ENCODE measurements around the gene MRPL33.
A peak's percentile ranks its signal among the peaks of the same experiment; 100 is the strongest.

MRPL33 gene

GRCh38 chr2:27796791-27797765 lies 25.6 kb downstream of the MRPL33 start:
- Histone ChIP-seq H3K36me3 (ENCODE audit: insufficient read depth, low read length) (no peaks in the 10 kb centered on the region), H3K27ac (no peak overlapping the region), H3K9me3 (ENCODE audit: low read depth, low read length) (no peaks in the 10 kb centered on the region), H3K4me3 (no peak overlapping the region), H3K9ac (ENCODE audit: insufficient read length) (no peak overlapping the region)
- no peak for TF ChIP-seq EZH2 (IDR thresholded peaks at IDR 0.05)
- TF ChIP-seq POLR2AphosphoS5 (IDR thresholded peaks at IDR 0.05; ENCODE audit: borderline replicate concordance, low read depth, low read length), result no peak
- TF ChIP-seq FOXP2 (optimal IDR thresholded peaks at IDR 0.05; ENCODE audit: control extremely low read depth, extremely low read length, insufficient read depth), result no peak
- no peak for DNase-seq (ENCODE audit: low read depth, low spot score)

GRCh38 chr2:27797841-27798240 lies 26.3 kb downstream of the MRPL33 start:
- Histone ChIP-seq H3K4me3 (no peak overlapping the region), H3K9me3 (ENCODE audit: low read depth, low read length) (no peaks in the 10 kb centered on the region), H3K9ac (ENCODE audit: insufficient read length) (no peak overlapping the region), H3K27ac (no peak overlapping the region), H3K36me3 (ENCODE audit: insufficient read depth, low read length) (no peaks in the 10 kb centered on the region)
- DNase-seq (ENCODE audit: low read depth, low spot score), result no peak
- no peak for TF ChIP-seq EZH2 (IDR thresholded peaks at IDR 0.05)
- no peak for TF ChIP-seq POLR2AphosphoS5 (IDR thresholded peaks at IDR 0.05; ENCODE audit: borderline replicate concordance, low read depth, low read length)
- TF ChIP-seq FOXP2 (optimal IDR thresholded peaks at IDR 0.05; ENCODE audit: control extremely low read depth, extremely low read length, insufficient read depth), result no peak

GRCh38 chr2:27798486-27798885 lies 27.0 kb downstream of the MRPL33 start:
- Histone ChIP-seq H3K27ac (no peak overlapping the region), H3K9ac (ENCODE audit: insufficient read length) (no peak overlapping the region), H3K4me3 (no peak overlapping the region), H3K36me3 (ENCODE audit: insufficient read depth, low read length) (no peaks in the 10 kb centered on the region), H3K9me3 (ENCODE audit: low read depth, low read length) (no peaks in the 10 kb centered on the region)
- DNase-seq (ENCODE audit: low read depth, low spot score), result no peak
- no peak for TF ChIP-seq EZH2 (IDR thresholded peaks at IDR 0.05)
- TF ChIP-seq POLR2AphosphoS5 (IDR thresholded peaks at IDR 0.05; ENCODE audit: borderline replicate concordance, low read depth, low read length), result no peak
- no peak for TF ChIP-seq FOXP2 (optimal IDR thresholded peaks at IDR 0.05; ENCODE audit: control extremely low read depth, extremely low read length, insufficient read depth)

GRCh38 chr2:27798948-27799645 lies 27.6 kb downstream of the MRPL33 start:
- Histone ChIP-seq H3K4me3 (no peak overlapping the region), H3K36me3 (ENCODE audit: insufficient read depth, low read length) (no peaks in the 10 kb centered on the region), H3K9me3 (ENCODE audit: low read depth, low read length) (no peaks in the 10 kb centered on the region), H3K27ac (peak overlapping the region; percentile 74), H3K9ac (ENCODE audit: insufficient read length) (no peak overlapping the region)
- TF ChIP-seq FOXP2 (optimal IDR thresholded peaks at IDR 0.05; ENCODE audit: control extremely low read depth, extremely low read length, insufficient read depth) (no peak), POLR2AphosphoS5 (IDR thresholded peaks at IDR 0.05; ENCODE audit: borderline replicate concordance, low read depth, low read length) (no peak), EZH2 (IDR thresholded peaks at IDR 0.05) (no peak)
- DNase-seq (ENCODE audit: low read depth, low spot score), result peak; percentile 45

GRCh38 chr2:27799646-27800010 lies 28.1 kb downstream of the MRPL33 start:
- TF ChIP-seq EZH2 (IDR thresholded peaks at IDR 0.05), result no peak
- TF ChIP-seq FOXP2 (optimal IDR thresholded peaks at IDR 0.05; ENCODE audit: control extremely low read depth, extremely low read length, insufficient read depth), result no peak
- TF ChIP-seq POLR2AphosphoS5 (IDR thresholded peaks at IDR 0.05; ENCODE audit: borderline replicate concordance, low read depth, low read length), result no peak
- no peak overlapping the region for H3K4me3 ChIP-seq
- H3K9me3 ChIP-seq (ENCODE audit: low read depth, low read length), result no peaks in the 10 kb centered on the region
- no peak overlapping the region for H3K9ac ChIP-seq (ENCODE audit: insufficient read length)
- no peak for DNase-seq (ENCODE audit: low read depth, low spot score)
- no peaks in the 10 kb centered on the region for H3K36me3 ChIP-seq (ENCODE audit: insufficient read depth, low read length)
- H3K27ac ChIP-seq, result peak overlapping the region; percentile 74

- DNase-seq (ENCODE audit: low read depth, low spot score), result no peak
Measured at GRCh38 chr2:27800856-27801255, 29.3 kb downstream of the MRPL33 start.

GRCh38 chr2:27802547-27802946 lies 31.0 kb downstream of the MRPL33 start:
- Histone ChIP-seq H3K9ac (ENCODE audit: insufficient read length) (no peak overlapping the region), H3K4me3 (no peak overlapping the region), H3K9me3 (ENCODE audit: low read depth, low read length) (no peaks in the 10 kb centered on the region), H3K36me3 (ENCODE audit: insufficient read depth, low read length) (no peaks in the 10 kb centered on the region), H3K27ac (no peak overlapping the region)
- no peak for DNase-seq (ENCODE audit: low read depth, low spot score)
- TF ChIP-seq POLR2AphosphoS5 (IDR thresholded peaks at IDR 0.05; ENCODE audit: borderline replicate concordance, low read depth, low read length), result no peak
- no peak for TF ChIP-seq FOXP2 (optimal IDR thresholded peaks at IDR 0.05; ENCODE audit: control extremely low read depth, extremely low read length, insufficient read depth)
- TF ChIP-seq EZH2 (IDR thresholded peaks at IDR 0.05), result no peak

More at GRCh38 chr2:27800856-27801255, 29.3 kb downstream of the MRPL33 start:
- no peaks in the 10 kb centered on the region for H3K36me3 ChIP-seq (ENCODE audit: insufficient read depth, low read length)
- no peaks in the 10 kb centered on the region for H3K9me3 ChIP-seq (ENCODE audit: low read depth, low read length)
- H3K27ac ChIP-seq, result no peak overlapping the region
- H3K9ac ChIP-seq (ENCODE audit: insufficient read length), result no peak overlapping the region
- TF ChIP-seq POLR2AphosphoS5 (IDR thresholded peaks at IDR 0.05; ENCODE audit: borderline replicate concordance, low read depth, low read length) (no peak), FOXP2 (optimal IDR thresholded peaks at IDR 0.05; ENCODE audit: control extremely low read depth, extremely low read length, insufficient read depth) (no peak), EZH2 (IDR thresholded peaks at IDR 0.05) (no peak)
- no peak overlapping the region for H3K4me3 ChIP-seq

- H3K27ac ChIP-seq, result no peak overlapping the region
- H3K4me3 ChIP-seq, result no peak overlapping the region
- no peaks in the 10 kb centered on the region for H3K36me3 ChIP-seq (ENCODE audit: insufficient read depth, low read length)
- no peak overlapping the region for H3K9ac ChIP-seq (ENCODE audit: insufficient read length)
- TF ChIP-seq POLR2AphosphoS5 (IDR thresholded peaks at IDR 0.05; ENCODE audit: borderline replicate concordance, low read depth, low read length) (no peak), EZH2 (IDR thresholded peaks at IDR 0.05) (no peak), FOXP2 (optimal IDR thresholded peaks at IDR 0.05; ENCODE audit: control extremely low read depth, extremely low read length, insufficient read depth) (no peak)
- DNase-seq (ENCODE audit: low read depth, low spot score), result no peak
- no peaks in the 10 kb centered on the region for H3K9me3 ChIP-seq (ENCODE audit: low read depth, low read length)
Measured at GRCh38 chr2:27803046-27803445, 31.5 kb downstream of the MRPL33 start.
